ENCODE results near the gene FKBP15. TPM values are rescaled to one million over a fixed set of nuclear protein-coding genes. Genes with fewer than 3 reads are reported as not detected.

Gene FKBP15
- polyA plus RNA-seq, 1 donor from 2014 or later = 12.1 TPM

GRCh38 chr9:113192455-113192854 lies 28.6 kb downstream of the FKBP15 start:
- Histone ChIP-seq H2AFZ (ENCODE audit: low read depth, low read length) (no peak overlapping the region), H3K36me3 (ENCODE audit: insufficient read depth, low read length) (peaks cover 5% of the 10 kb centered on the region), H3K4me2 (ENCODE audit: low read length) (no peak overlapping the region), H3K27ac (ENCODE audit: low read length) (no peak overlapping the region), H3K9me2 (ENCODE audit: insufficient read depth, low read length) (no peaks in the 10 kb centered on the region), H3K9ac (ENCODE audit: low read length) (no peak overlapping the region), H4K20me1 (ENCODE audit: insufficient read depth) (no peaks in the 10 kb centered on the region), H3K9me3 (ENCODE audit: low read length) (no peaks in the 10 kb centered on the region), H3K4me3 (ENCODE audit: low read length) (no peak overlapping the region), H3K79me2 (replicated peaks; ENCODE audit: insufficient read depth, low read length) (no peaks in the 10 kb centered on the region), H3F3A (ENCODE audit: insufficient read depth, low read length, poor library complexity, severe bottlenecking) (no peaks in the 10 kb centered on the region), H3K27me3 (ENCODE audit: insufficient read depth, low read depth, low read length) (no peaks in the 10 kb centered on the region)
- TF ChIP-seq EZH2 (IDR thresholded peaks at IDR 0.05; ENCODE audit: borderline replicate concordance, insufficient read depth, low read length, poor library complexity, severe bottlenecking) (no peak), RAD21 (conservative IDR thresholded peaks at IDR 0.05) (no peak), MXI1 (conservative IDR thresholded peaks at IDR 0.05; ENCODE audit: poor library complexity, severe bottlenecking) (no peak)

- H3F3A ChIP-seq (ENCODE audit: insufficient read depth, low read length, poor library complexity, severe bottlenecking) = no peaks in the 10 kb centered on the region
- no peak overlapping the region for H3K4me2 ChIP-seq (ENCODE audit: low read length)
- no peaks in the 10 kb centered on the region for H3K27me3 ChIP-seq (ENCODE audit: insufficient read depth, low read depth, low read length)
- no peak overlapping the region for H3K4me3 ChIP-seq (ENCODE audit: low read length)
- no peak for TF ChIP-seq REST (IDR thresholded peaks at IDR 0.05; ENCODE audit: borderline replicate concordance)
- TF ChIP-seq EP300 (conservative IDR thresholded peaks at IDR 0.05; ENCODE audit: poor library complexity, severe bottlenecking) = no peak
- TF ChIP-seq TAF1 (IDR thresholded peaks at IDR 0.05; ENCODE audit: low read depth) = no peak
- TF ChIP-seq RAD21 (conservative IDR thresholded peaks at IDR 0.05) = no peak
- no peak for TF ChIP-seq POLR2AphosphoS5 (IDR thresholded peaks at IDR 0.05)
- H3K9ac ChIP-seq (ENCODE audit: low read length) = no peak overlapping the region
- no peak overlapping the region for H2AFZ ChIP-seq (ENCODE audit: low read depth, low read length)
- H3K27ac ChIP-seq (ENCODE audit: low read length) = no peak overlapping the region
- H3K9me3 ChIP-seq (ENCODE audit: low read length) = no peaks in the 10 kb centered on the region
- peaks cover 3% of the 10 kb centered on the region for H3K36me3 ChIP-seq (ENCODE audit: insufficient read depth, low read length)
- no peaks in the 10 kb centered on the region for H3K9me2 ChIP-seq (ENCODE audit: insufficient read depth, low read length)
- H4K20me1 ChIP-seq (ENCODE audit: insufficient read depth) = no peaks in the 10 kb centered on the region
- H3K79me2 ChIP-seq (replicated peaks; ENCODE audit: insufficient read depth, low read length) = no peaks in the 10 kb centered on the region
Observed at GRCh38 chr9:113187929-113188595, 33.0 kb downstream of the FKBP15 start.

GRCh38 chr9:113186137-113186755 lies 34.8 kb downstream of the FKBP15 start:
- Histone ChIP-seq H3F3A (ENCODE audit: insufficient read depth, low read length, poor library complexity, severe bottlenecking) (no peaks in the 10 kb centered on the region), H3K27ac (ENCODE audit: low read length) (no peak overlapping the region), H3K79me2 (replicated peaks; ENCODE audit: insufficient read depth, low read length) (no peaks in the 10 kb centered on the region), H3K27me3 (ENCODE audit: insufficient read depth, low read depth, low read length) (no peaks in the 10 kb centered on the region), H4K20me1 (ENCODE audit: insufficient read depth) (no peaks in the 10 kb centered on the region), H3K4me3 (ENCODE audit: low read length) (no peak overlapping the region), H3K4me2 (ENCODE audit: low read length) (no peak overlapping the region), H3K9me3 (ENCODE audit: low read length) (no peaks in the 10 kb centered on the region), H3K36me3 (ENCODE audit: insufficient read depth, low read length) (peaks cover 3% of the 10 kb centered on the region), H3K9me2 (ENCODE audit: insufficient read depth, low read length) (no peaks in the 10 kb centered on the region), H3K9ac (ENCODE audit: low read length) (no peak overlapping the region), H2AFZ (ENCODE audit: low read depth, low read length) (no peak overlapping the region)
- TF ChIP-seq RAD21 (conservative IDR thresholded peaks at IDR 0.05) (no peak), REST (IDR thresholded peaks at IDR 0.05; ENCODE audit: borderline replicate concordance) (no peak), EP300 (conservative IDR thresholded peaks at IDR 0.05; ENCODE audit: poor library complexity, severe bottlenecking) (no peak), TAF1 (IDR thresholded peaks at IDR 0.05; ENCODE audit: low read depth) (no peak), POLR2AphosphoS5 (IDR thresholded peaks at IDR 0.05) (no peak), EZH2 (IDR thresholded peaks at IDR 0.05; ENCODE audit: borderline replicate concordance, insufficient read depth, low read length, poor library complexity, severe bottlenecking) (no peak), CTCF (IDR thresholded peaks at IDR 0.05; ENCODE audit: poor library complexity, severe bottlenecking) (no peak), MXI1 (conservative IDR thresholded peaks at IDR 0.05; ENCODE audit: poor library complexity, severe bottlenecking) (no peak), SMC3 (conservative IDR thresholded peaks at IDR 0.05; ENCODE audit: poor library complexity) (no peak)
